ENCODE measurements around the gene MRAP. TPM values are rescaled to one million over a fixed set of nuclear protein-coding genes. Genes with fewer than 3 reads are reported as not detected.

Gene MRAP
- total RNA-seq, 1 donor from 2014 or later: not detected

DNA sequence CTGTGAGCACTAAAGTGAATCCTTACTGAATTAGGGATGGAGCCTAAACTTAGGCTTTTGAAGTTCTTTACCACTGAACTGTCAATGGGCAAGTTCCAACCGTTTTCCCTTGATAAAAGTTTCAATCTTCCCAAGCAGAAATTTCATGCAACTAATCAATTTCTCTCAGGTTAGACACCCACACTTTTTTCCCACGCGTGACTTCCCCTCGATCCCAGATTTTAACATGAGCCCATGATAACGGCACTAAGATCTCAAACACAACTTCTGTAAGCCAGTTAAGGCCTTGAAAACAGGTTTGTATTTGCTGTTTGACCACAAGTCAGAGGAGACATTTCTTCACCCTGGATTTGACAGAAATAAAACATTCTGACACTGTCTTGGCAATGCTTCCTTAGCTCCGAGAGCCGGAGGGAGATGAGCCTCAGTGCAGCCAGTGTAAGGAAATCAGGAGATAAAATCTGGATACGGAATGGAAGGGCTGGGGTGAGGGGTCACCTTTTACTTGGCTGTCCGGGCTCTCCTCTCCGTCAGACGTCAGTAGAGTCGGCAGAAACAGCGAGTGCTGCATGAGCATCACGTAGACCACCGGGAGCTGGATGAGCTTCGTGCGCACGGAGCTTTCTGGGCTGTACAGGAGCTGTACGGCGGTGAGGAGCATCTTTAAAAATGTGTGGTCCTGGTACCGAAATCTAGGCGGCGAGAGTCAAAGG is 39.7 kb downstream of the MRAP start:
- DNase-seq (ENCODE audit: low spot score): peak; percentile 31
- intact Hi-C loops (cut with DNase I): no loop called here

DNA sequence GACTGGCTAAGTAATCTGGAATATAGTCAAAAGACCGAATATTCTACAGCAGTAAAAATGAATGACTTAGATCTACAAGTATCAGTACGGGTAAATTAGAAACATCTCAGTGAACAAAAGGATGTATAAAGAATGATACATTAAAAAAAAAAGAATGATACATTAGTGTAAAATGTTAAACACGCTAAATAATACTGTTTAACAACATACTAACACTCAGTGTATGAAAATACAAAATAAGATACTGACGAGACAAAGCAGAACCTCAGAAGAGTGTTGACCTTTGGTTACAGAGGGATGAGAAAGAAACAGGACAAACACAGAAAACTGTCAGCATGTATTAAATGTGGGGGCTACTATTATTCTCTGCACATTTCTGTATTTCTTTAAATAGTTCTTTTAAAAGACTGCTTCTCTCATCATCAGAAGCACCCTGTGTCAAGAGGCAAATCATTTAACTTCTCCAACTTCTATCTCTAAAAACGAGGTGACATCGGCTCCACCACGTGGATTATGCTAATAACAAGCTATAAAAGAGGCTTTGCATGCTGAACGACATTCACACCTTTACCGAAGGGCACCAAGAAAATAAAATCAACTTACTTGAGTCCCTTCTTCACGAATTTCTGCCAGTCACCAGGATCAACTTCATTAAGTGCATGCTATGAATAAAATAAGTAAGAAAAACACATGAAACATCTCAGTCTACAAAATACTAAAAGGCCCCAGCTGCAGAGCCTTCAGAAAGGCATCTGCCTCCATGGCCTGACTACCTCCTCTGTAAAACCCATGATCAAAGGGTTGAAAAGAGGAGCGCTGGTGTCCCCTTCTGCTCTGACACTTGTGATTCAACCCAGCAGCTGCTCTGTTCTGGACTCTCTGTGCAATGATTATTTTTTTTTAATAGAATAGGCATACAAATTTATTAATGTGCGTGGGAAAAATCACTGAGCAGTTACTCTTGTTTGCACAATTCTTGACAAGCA is 42.5 kb downstream of the MRAP start:
- intact Hi-C loops (cut with DNase I): no loop called here
- DNase-seq (ENCODE audit: low spot score): peak; percentile 17

GRCh38 chr21:32346951-32347350 is 48.3 kb downstream of the MRAP start:
- intact Hi-C loops (cut with DNase I): no loop called here

DNA sequence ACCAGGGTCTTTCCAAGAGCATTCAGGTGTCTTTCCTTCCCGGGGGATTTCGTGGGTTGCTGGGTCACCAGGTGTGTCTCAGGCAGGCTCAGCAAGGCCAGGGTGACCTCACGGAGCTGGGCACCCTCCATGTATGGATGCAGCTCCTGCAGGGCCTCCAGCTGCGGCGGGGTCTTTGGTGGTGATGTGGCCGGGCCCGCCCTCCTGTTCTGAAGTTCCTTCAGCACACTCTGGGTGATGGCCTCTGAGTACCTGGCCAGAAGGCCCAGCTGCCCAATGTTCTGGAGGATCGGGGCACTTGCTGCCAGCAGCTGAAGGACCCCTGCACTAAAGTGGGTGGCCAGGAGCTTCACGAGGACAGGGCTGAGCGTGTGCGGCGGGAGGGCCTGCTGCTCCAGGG is 48.7 kb downstream of the MRAP start:
- DNase-seq (ENCODE audit: low spot score): peak; percentile 69
- intact Hi-C loops (cut with DNase I): no loop called here

More at GRCh38 chr21:32346951-32347350, 48.3 kb downstream of the MRAP start:
- peak; percentile 71 for DNase-seq (ENCODE audit: low spot score)

GRCh38 chr21:32347977-32348376 is 49.3 kb downstream of the MRAP start:
- intact Hi-C loops (cut with DNase I): no loop called here
- no peak for DNase-seq (ENCODE audit: low spot score)

DNA sequence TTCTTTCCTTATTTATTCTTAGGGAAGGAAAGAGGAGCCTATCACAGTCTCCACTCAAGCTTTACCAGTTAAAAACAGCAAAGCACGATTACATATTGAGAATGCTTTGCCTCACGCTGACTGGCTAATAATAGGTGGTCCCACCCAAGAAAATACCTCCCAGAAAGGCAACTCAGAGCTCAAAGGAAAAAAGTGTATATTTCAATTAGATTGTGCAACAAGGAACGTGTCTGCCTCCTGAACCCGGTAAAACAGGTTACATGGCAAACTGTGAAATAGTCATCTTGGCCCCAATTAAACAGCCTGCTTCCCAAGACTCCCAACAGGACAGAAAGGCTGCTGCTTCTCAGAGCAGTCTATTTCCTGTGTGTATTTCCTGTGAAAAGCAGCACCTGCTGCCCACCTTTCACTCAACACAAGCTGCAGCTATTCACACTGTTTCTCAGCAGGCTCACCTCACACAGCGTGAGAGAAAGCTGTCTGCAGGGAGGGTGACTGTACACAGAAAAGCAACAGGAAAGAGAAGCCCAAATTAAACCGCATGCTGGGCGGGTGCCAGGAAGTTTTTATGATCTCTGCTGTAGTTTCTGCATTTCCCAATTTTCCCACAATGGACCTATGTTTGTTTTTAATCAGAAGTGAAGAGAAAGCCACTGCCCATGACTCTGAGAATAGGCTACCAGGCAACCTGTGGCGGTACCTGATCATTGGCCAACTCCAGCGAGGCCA is 50.1 kb downstream of the MRAP start:
- intact Hi-C loops (cut with DNase I): no loop called here
- DNase-seq (ENCODE audit: low spot score): no peak

- peak; percentile 51 for DNase-seq (ENCODE audit: low spot score)
- intact Hi-C loops (cut with DNase I): no loop called here
Measured at GRCh38 chr21:32349333-32349944, 50.8 kb downstream of the MRAP start.

- intact Hi-C loops (cut with DNase I): no loop called here
- DNase-seq (ENCODE audit: low spot score): peak; percentile 71
Measured at GRCh38 chr21:32350211-32350980, 51.7 kb downstream of the MRAP start.

- intact Hi-C loops (cut with DNase I): no loop called here
- no peak for DNase-seq (ENCODE audit: low spot score)
Measured at GRCh38 chr21:32350981-32351380, 52.3 kb downstream of the MRAP start.

- DNase-seq (ENCODE audit: low spot score): peak; percentile 43
- intact Hi-C loops (cut with DNase I): no loop called here
Measured at GRCh38 chr21:32351428-32351827, 52.8 kb downstream of the MRAP start.

DNA sequence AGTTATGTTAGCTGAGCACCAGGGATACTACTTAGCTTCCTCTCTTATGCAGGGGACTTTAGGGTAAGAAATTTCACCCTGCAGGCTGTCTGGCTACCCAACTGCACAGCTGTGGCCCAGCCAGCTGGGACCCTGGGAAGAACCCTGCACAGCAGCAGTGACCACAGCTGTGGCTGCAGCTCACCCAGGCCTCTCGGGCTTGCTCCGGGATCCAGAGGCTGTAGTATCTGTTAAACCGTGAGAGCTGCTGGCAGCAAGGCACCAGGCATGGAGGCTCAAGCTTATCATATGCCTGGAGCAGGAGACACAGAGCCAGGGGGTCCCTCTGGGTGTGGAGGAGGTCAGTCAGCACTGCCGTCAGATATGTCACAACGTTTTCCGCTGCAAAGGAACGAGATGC is 53.9 kb downstream of the MRAP start:
- intact Hi-C loops (cut with DNase I): no loop called here

DNA sequence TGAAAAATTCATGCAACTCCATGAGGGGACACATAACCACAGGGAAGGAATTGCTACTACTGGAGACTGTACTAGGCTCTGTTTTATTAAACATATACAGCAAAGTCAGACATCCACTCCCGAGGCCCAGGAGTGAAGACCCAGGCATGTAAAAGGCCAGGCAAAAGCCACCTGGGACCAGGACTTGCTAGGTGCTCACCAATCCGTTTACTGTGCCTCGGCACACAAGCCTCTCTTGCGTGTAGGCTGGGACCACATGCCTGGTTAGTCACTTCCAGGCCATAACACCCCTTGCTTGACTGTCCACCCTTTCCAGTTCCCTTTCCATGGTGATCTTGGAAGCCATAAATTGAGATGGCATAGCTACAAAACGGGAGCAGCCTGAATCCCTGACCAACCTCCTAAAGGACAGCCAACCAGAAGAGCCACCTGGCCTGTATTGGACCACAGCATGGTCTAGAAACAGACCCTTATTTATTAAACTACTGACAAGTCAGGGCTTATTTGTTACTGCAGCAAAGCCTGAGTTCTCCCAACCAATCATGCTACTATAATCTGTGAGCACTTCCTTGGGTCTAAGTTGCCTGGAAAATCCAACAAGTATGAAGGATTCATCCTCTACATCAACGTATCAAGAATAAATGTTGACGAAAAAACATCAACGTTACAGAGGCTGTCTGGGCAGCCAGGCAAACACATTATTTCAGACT is 54.5 kb downstream of the MRAP start:
- DNase-seq (ENCODE audit: low spot score): peak; percentile 29
- intact Hi-C loops (cut with DNase I): no loop called here

More for the DNA sequence above, 53.9 kb downstream of the MRAP start:
- DNase-seq (ENCODE audit: low spot score): peak; percentile 49

GRCh38 chr21:32356874-32357395 is 58.3 kb downstream of the MRAP start:
- peak; percentile 6 for DNase-seq (ENCODE audit: low spot score)
- intact Hi-C loops (cut with DNase I): no loop called here

DNA sequence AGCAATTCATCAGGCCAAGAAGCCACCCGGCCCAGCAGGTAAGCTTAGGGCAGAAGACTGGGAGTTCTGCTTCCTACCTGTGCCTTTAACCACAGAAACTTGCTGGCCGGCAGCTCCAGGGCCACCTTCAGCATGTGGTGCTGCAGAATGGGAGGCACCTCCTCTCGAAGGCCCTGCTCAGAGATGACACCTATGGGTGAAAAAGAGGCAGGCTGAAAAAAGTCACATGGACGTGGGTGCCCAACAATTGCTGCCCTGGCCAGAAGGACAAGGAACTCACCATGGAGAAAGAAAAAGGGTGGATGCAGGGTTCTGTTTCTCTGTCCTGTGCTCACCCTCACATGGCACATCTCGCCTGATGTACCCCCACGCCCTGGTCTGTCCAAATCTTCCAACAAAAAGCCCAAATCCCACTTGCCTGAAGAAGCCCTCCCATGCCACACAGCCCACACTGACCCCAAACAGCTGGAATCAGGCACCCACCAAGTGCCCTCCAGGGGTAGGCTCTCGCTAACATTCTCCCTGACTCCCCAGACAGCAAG is 61.1 kb downstream of the MRAP start:
- intact Hi-C loops (cut with DNase I): no loop called here
- peak; percentile 72 for DNase-seq (ENCODE audit: low spot score)

GRCh38 chr21:32360401-32360975 is 61.8 kb downstream of the MRAP start:
- peak; percentile 46 for DNase-seq (ENCODE audit: low spot score)
- intact Hi-C loops (cut with DNase I): no loop called here
